Stimulated activated CD4-positive, alpha-beta T cell treated with anti-CD3 and anti-CD28 coated beads, Interleukin-4, amount 100 ng/mL, for 1 hour (primary cell): ENCODE results near the gene DHRS9.
A peak's percentile ranks its signal among the peaks of the same experiment; 100 is the strongest.

Experiments
- DNase-seq: peaks from one replicate; pipeline ENCODE4 v3.0.0-alpha.2; 2020

DHRS9 gene

GRCh38 chr2:169136885-169137534 is 67.6 kb downstream of the DHRS9 start:
- no peak for DNase-seq

- DNase-seq, result no peak
Observed at GRCh38 chr2:169137924-169138323, 68.6 kb downstream of the DHRS9 start.

- DNase-seq, result no peak
Observed at GRCh38 chr2:169139145-169139544, 69.8 kb downstream of the DHRS9 start.

DNA sequence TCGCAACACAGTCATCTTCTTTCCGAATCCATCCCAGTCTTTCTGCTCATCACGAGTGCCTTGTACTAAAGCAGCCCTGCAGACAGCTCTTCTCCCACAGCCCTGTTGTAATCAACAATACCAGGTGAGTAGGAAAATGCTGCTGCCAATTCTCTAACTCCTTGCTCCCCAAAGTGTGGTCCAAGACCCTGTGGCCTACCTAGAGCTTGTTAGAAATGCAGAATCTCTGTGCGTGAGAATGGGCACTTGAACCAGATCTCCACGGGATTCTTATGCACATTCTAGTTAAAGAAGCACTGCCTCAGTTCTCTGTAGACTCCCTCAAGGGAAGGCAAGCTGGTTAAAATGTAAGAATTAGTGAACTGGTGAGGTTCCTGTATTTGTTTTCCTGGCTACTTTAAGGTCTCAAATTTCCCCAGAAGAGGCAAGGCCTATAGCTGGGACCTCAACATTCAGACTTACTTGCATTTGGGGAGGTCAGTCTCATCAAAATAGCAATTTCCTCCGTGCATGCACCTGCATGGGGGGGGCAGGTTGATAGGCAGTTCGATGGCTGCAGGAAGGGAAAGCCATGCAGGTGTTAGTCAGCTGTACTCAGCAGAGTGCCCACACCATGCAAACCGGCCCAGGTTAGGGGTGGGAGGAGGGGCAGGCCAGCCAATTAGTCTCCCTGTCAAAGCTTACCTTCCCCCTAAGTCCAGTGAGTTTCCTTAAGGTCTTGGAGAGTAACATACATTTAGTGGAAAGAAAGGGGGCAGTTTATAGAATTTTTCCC is 70.8 kb downstream of the DHRS9 start:
- no peak for DNase-seq

DNA sequence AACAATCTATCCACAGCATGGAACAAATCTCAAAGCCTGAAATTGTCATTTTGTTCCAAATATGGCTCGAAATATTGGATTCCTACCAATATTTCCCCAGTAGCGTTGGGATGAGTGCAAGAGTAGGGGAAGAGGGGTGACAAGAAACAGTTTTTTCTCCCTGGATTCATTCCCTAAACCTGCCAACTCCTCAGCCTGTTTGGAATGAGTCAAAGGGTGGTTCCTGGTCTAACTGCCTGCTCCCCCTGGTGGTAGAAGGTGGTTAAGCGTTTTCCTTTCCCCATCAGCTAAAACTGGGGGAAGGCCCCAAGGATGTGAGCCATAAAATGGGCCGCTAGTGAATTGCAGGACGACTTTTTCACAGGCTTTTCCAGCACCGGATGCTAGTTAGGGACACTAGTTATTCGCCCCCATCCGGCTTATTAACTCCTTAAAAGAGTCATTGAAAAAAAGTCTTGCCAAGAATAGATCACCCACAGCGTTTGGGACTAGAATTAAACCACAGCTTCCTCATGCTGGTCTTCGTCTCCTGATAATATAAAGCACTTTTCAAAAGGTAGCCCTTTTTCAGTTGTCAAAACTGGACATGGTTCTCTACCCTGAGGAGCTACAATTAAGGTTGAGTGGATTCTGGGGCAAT is 72.5 kb downstream of the DHRS9 start:
- peak; percentile 50 for DNase-seq

- no peak for DNase-seq
Observed at GRCh38 chr2:169143998-169144397, 74.6 kb downstream of the DHRS9 start.
